ENCODE data around the gene GTPBP3.

- TF ChIP-seq EZH2 (IDR thresholded peaks at IDR 0.05; ENCODE audit: insufficient read depth, poor library complexity, severe bottlenecking) = no peak
- no peak for TF ChIP-seq EZH2phosphoT487 (IDR thresholded peaks at IDR 0.05; ENCODE audit: insufficient read depth, low read depth)
Measured at GRCh38 chr19:17326595-17326966, 10.8 kb upstream of the GTPBP3 start.

All from GM23248 (cell line).